OCI-LY7 (cell line): ENCODE results near the gene CRIP3. TPM values are rescaled to one million over a fixed set of nuclear protein-coding genes. Genes with fewer than 3 reads are reported as not detected.

Source experiments
- BruUV-seq: library from RNA; stranded (reverse); fragments of 400-500 nt; replicated peaks from 2 replicates; lab custom pipeline; 2021; lab: Mats Ljungman, UMichigan
- CTCF ChIA-PET: fragments of 300-600 bp; sonication (Branson Sonifier 250); formaldehyde crosslinking; loops from one replicate; lab custom pipeline; 2022; ENCODE audit warnings: antibody characterized with exemption; ENCODE audit not compliant: unreplicated experiment; lab: Charles Lee
- POLR2A ChIA-PET: fragments of 300-600 bp; sonication (Branson Sonifier 250); formaldehyde crosslinking; loops from one replicate; lab custom pipeline; 2022; ENCODE audit warnings: antibody characterized with exemption; lab: Charles Lee
- DNase-seq: peaks from one replicate; pipeline ENCODE4 v3.0.0-alpha.2; 2015; ENCODE audit warnings: low spot score
- H2AFZ ChIP-seq: fragments of 200-600 bp; sonication (generic), shearing (Covaris generic); 2 replicates; pipeline ENCODE4 v1.6.1; 2014; ENCODE audit warnings: mild to moderate bottlenecking, antibody characterized with exemption, low read length, moderate library complexity
- H3K27ac ChIP-seq: fragments of 200-600 bp; sonication (generic); 2 replicates; pipeline ENCODE4 v1.5.1; 2014; ENCODE audit warnings: mixed run types, low read depth, mild to moderate bottlenecking, moderate library complexity, low read length, inconsistent platforms; ENCODE audit not compliant: poor library complexity, severe bottlenecking
- H3K36me3 ChIP-seq: fragments of 200-600 bp; sonication (generic); 2 replicates; pipeline ENCODE4 v1.6.1; 2014; ENCODE audit warnings: mild to moderate bottlenecking, antibody characterized with exemption, low read length, moderate library complexity, mixed read lengths; ENCODE audit not compliant: insufficient read depth
- H3K4me1 ChIP-seq: fragments of 200-600 bp; sonication (generic); 2 replicates; pipeline ENCODE4 v1.5.1; 2014; ENCODE audit warnings: mild to moderate bottlenecking, low read length; ENCODE audit not compliant: insufficient read depth, poor library complexity, severe bottlenecking
- H3K4me2 ChIP-seq: fragments of 200-600 bp; sonication (generic); 2 replicates; pipeline ENCODE4 v1.6.1; 2014; ENCODE audit warnings: mild to moderate bottlenecking, low read length
- H3K4me3 ChIP-seq: fragments of 200-600 bp; sonication (generic); 2 replicates; pipeline ENCODE4 v1.5.1; 2014; ENCODE audit warnings: mild to moderate bottlenecking, low read depth, low read length; ENCODE audit not compliant: poor library complexity, severe bottlenecking
- H3K79me2 ChIP-seq: fragments of 200-600 bp; sonication (generic); 2 replicates; pipeline ENCODE4 v1.6.1; 2016; ENCODE audit warnings: low read depth, mild to moderate bottlenecking, low read length, moderate library complexity, mixed read lengths; ENCODE audit not compliant: insufficient read depth
- H3K9me2 ChIP-seq: fragments of 200-600 bp; sonication (generic); 2 replicates; pipeline ENCODE4 v1.6.1; 2016; ENCODE audit warnings: mild to moderate bottlenecking, low read length, mixed read lengths; ENCODE audit not compliant: insufficient read depth
- H3K9me3 ChIP-seq: fragments of 200-600 bp; sonication (generic); 2 replicates; pipeline ENCODE4 v1.6.1; 2014; ENCODE audit warnings: mild to moderate bottlenecking, mixed run types, low read length, mixed read lengths
- H4K20me1 ChIP-seq: fragments of 200-600 bp; sonication (generic); 2 replicates; pipeline ENCODE4 v1.6.1; 2014; ENCODE audit warnings: mild to moderate bottlenecking, antibody characterized with exemption, low read length, moderate library complexity, mixed read lengths; ENCODE audit not compliant: insufficient read depth
- EZH2phosphoT487 ChIP-seq: fragments of 200-600 bp; sonication (generic); IDR thresholded peaks from 2 replicates; pipeline ENCODE4 v1.6.1; 2018; ENCODE audit warnings: low read depth, borderline replicate concordance, mild to moderate bottlenecking, mixed run types, antibody characterized with exemption, low read length, moderate library complexity, mixed read lengths
- intact Hi-C: fragments of 100-400 bp; cut with micrococcal nuclease; formaldehyde crosslinking; loops from one replicate; pipeline ENCODE4 v1.10.0; 2022; ENCODE audit not compliant: unreplicated experiment
- total RNA-seq, 2 experiments: library from RNA; depleted of rRNA in 1 of 2; stranded (reverse); fragments of >200 nt in 1 of 2; shearing (Covaris generic) in 1 of 2; gene quantifications; 2 replicates each; pipeline ENCODE4 v1.2.3, GENCODE V29; 2014 to 2022
- TF ChIP-seq, protein P1 (sequence below): fragments of 200-600 bp; sonication (generic); conservative IDR thresholded peaks from 2 replicates; pipeline ENCODE4 v1.5.1; 2014; ENCODE audit warnings: mild to moderate bottlenecking, antibody characterized with exemption, low read length, moderate library complexity, mixed read lengths

Gene CRIP3
- total RNA-seq, 2 experiments from 2014 or later = 1.7 to 2.9 TPM

DNA sequence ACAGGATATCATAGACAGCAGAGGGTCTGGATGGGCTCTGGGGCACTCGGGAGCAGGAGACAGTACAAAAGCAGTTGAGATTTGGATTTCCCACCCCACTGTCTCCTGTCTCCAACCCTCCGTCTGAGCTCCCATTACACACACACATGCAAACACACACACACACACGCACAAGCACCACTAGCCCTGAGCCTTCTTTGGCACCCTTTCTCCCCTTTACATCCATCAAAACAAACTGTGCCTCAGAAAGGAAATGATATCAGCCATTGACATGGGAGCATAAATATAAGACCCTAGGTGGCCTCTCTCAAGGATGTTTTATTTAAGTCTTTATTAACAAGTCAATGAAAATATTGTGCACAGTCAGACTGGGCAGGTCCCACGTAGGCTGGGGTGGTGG lies 47.8 kb downstream of the CRIP3 start:
- TF ChIP-seq, protein P1, sequence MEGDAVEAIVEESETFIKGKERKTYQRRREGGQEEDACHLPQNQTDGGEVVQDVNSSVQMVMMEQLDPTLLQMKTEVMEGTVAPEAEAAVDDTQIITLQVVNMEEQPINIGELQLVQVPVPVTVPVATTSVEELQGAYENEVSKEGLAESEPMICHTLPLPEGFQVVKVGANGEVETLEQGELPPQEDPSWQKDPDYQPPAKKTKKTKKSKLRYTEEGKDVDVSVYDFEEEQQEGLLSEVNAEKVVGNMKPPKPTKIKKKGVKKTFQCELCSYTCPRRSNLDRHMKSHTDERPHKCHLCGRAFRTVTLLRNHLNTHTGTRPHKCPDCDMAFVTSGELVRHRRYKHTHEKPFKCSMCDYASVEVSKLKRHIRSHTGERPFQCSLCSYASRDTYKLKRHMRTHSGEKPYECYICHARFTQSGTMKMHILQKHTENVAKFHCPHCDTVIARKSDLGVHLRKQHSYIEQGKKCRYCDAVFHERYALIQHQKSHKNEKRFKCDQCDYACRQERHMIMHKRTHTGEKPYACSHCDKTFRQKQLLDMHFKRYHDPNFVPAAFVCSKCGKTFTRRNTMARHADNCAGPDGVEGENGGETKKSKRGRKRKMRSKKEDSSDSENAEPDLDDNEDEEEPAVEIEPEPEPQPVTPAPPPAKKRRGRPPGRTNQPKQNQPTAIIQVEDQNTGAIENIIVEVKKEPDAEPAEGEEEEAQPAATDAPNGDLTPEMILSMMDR = no peak
- no peak for TF ChIP-seq EZH2phosphoT487
- H3K9me2 ChIP-seq = no peaks in the 10 kb centered on the region
- intact Hi-C loops = no loop called here
- H4K20me1 ChIP-seq = no peaks in the 10 kb centered on the region
- no peak overlapping the region for H3K4me2 ChIP-seq
- H3K9me3 ChIP-seq = no peaks in the 10 kb centered on the region
- DNase-seq = no peak
- no peaks in the 10 kb centered on the region for H3K79me2 ChIP-seq
- no peaks in the 10 kb centered on the region for H3K36me3 ChIP-seq
- no peak overlapping the region for H3K4me3 ChIP-seq
- BruUV-seq = no TSS peak
- POLR2A ChIA-PET = no interaction called here
- no peak overlapping the region for H3K27ac ChIP-seq
- H3K4me1 ChIP-seq = no peaks in the 10 kb centered on the region
- CTCF ChIA-PET = no interaction called here
- H2AFZ ChIP-seq = no peak overlapping the region

DNA sequence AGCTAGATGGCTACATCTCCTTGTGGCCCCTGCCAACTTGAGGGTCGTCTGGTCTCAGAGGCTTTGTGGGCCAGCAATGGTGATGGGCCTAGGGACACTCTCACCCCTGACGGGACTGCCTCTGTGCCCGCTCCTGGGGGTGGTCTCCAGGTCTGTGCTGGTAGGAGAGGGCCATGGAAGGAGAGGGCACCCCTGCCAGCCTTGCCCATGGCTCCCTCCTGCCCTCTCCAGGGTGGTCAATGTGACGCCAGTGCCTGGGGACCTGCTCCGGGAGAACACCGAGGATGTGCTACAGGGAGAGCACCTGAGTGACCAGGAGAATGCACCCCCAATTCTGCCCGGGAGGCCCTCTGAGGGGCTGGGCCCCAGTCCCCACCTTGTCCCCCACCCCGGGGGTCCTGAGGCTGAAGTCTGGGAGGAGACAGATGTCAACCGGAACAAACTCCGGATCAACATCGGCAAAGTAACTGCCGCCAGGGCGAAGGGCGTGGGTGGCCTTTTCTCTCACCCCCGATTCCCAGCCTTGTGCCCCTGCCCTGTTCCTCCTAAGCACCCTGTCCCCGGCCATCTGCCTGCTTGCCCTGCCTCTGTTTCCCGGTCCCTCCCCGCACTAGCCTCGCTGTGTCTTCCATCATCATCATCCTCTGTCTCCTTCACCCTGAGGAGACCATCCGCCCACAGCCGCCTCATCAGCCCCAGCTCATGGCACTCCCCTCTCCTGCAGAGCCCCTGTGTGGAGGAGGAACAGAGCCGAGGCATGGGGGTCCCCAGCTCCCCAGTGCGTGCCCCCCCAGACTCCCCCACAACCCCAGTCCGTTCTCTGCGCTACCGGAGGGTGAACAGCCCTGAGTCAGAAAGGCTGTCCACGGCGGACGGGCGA lies 49.6 kb downstream of the CRIP3 start:
- Histone ChIP-seq H3K27ac (no peak overlapping the region), H3K9me3 (no peaks in the 10 kb centered on the region), H3K4me1 (no peaks in the 10 kb centered on the region), H2AFZ (no peak overlapping the region), H4K20me1 (no peaks in the 10 kb centered on the region), H3K36me3 (no peaks in the 10 kb centered on the region), H3K4me3 (no peak overlapping the region), H3K4me2 (no peak overlapping the region), H3K79me2 (no peaks in the 10 kb centered on the region), H3K9me2 (no peaks in the 10 kb centered on the region)
- intact Hi-C loops = no loop called here
- BruUV-seq = no TSS peak
- ChIA-PET CTCF (no interaction called here), POLR2A (no interaction called here)
- no peak for DNase-seq
- TF ChIP-seq, protein P1 = no peak
- no peak for TF ChIP-seq EZH2phosphoT487

DNA sequence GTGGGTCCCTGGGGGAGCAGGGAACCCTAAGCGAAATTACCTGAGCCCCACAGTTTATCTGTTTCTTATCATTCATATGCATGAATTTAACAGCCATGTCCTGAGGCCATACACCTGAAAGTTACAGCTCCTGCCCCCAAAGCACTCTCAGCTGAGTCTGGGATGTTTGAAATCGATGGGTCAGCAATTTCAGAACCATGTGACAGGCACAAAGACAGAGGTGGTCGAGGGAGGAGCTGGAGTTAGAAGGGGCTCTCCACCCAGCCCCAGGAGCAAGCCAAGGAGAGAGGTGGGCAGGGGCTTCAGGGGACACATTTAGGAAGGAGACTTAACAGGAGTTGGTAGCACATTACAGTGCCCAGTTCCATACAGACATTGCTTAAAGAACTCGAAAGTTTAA lies 50.4 kb downstream of the CRIP3 start:
- TF ChIP-seq, protein P1 = no peak
- no peak for TF ChIP-seq EZH2phosphoT487
- Histone ChIP-seq H3K36me3 (no peaks in the 10 kb centered on the region), H2AFZ (no peak overlapping the region), H3K4me1 (no peaks in the 10 kb centered on the region), H3K9me3 (no peaks in the 10 kb centered on the region), H3K4me3 (no peak overlapping the region), H3K79me2 (no peaks in the 10 kb centered on the region), H3K9me2 (no peaks in the 10 kb centered on the region), H3K27ac (no peak overlapping the region), H4K20me1 (no peaks in the 10 kb centered on the region), H3K4me2 (no peak overlapping the region)
- BruUV-seq = no TSS peak
- CTCF ChIA-PET = no interaction called here
- no peak for DNase-seq
- POLR2A ChIA-PET = no interaction called here
- intact Hi-C loops = no loop called here
